ENCODE results near the gene PLBD1.

PLBD1 gene

GRCh38 chr12:14611640-14612203, 44.0 kb upstream of the PLBD1 start:
- POLR2A ChIA-PET: no interaction called here
- CTCF ChIA-PET: interaction anchor here (0.7 to 3.8 kb wide), 5 partner anchors 9 to 373 kb away, joined by 3 to 17 read pairs (median 4); no protein-coding TSS in a partner anchor
- TF ChIP-seq CTCF (IDR thresholded peaks at IDR 0.05; ENCODE audit: control extremely low read depth, extremely low read depth, low read depth, missing control alignments): no peak
- no peak for DNase-seq (ENCODE audit: extremely low spot score)

- ChIA-PET POLR2A (no interaction called here), CTCF (no interaction called here)
- DNase-seq (ENCODE audit: extremely low spot score): no peak
- TF ChIP-seq CTCF (IDR thresholded peaks at IDR 0.05; ENCODE audit: control extremely low read depth, extremely low read depth, low read depth, missing control alignments): no peak
These were observed 39.9 kb upstream of the PLBD1 start for GRCh38 chr12:14607568-14607967.

GRCh38 chr12:14605401-14605989, 37.8 kb upstream of the PLBD1 start:
- POLR2A ChIA-PET: no interaction called here
- no peak for DNase-seq (ENCODE audit: extremely low spot score)
- TF ChIP-seq CTCF (IDR thresholded peaks at IDR 0.05; ENCODE audit: control extremely low read depth, extremely low read depth, low read depth, missing control alignments): no peak
- CTCF ChIA-PET: interaction anchor here (1.2 kb wide), 1 partner anchor 24 kb away, joined by 3 read pairs; no protein-coding TSS in a partner anchor

- no peak for TF ChIP-seq CTCF (IDR thresholded peaks at IDR 0.05; ENCODE audit: control extremely low read depth, extremely low read depth, low read depth, missing control alignments)
- DNase-seq (ENCODE audit: extremely low spot score): no peak
- CTCF ChIA-PET: interaction anchor here (0.9 to 1.7 kb wide), 2 partner anchors 11 to 16 kb away, joined by 4 read pairs; no protein-coding TSS in a partner anchor
- POLR2A ChIA-PET: no interaction called here
These were observed 34.2 kb upstream of the PLBD1 start for GRCh38 chr12:14601692-14602478.

GRCh38 chr12:14597480-14597879, 29.8 kb upstream of the PLBD1 start:
- TF ChIP-seq CTCF (IDR thresholded peaks at IDR 0.05; ENCODE audit: control extremely low read depth, extremely low read depth, low read depth, missing control alignments): no peak
- DNase-seq (ENCODE audit: extremely low spot score): no peak
- POLR2A ChIA-PET: no interaction called here
- CTCF ChIA-PET: no interaction called here

GRCh38 chr12:14591719-14592118, 24.0 kb upstream of the PLBD1 start:
- ChIA-PET CTCF (no interaction called here), POLR2A (no interaction called here)
- TF ChIP-seq CTCF (IDR thresholded peaks at IDR 0.05; ENCODE audit: control extremely low read depth, extremely low read depth, low read depth, missing control alignments): no peak
- DNase-seq (ENCODE audit: extremely low spot score): no peak
